ENCODE data around the gene C1QL1. TPM values are rescaled to one million over a fixed set of nuclear protein-coding genes. Genes with fewer than 3 reads are reported as not detected.

Gene C1QL1
- total RNA-seq, 1 experiment from 2014 or later, result 8.6 TPM

- DNase-seq (ENCODE audit: low spot score), result no peak
- no peak overlapping the region for H3K27ac ChIP-seq (ENCODE audit: low read depth, low read length, poor library complexity, severe bottlenecking)
- CTCF ChIA-PET, result no interaction called here
- POLR2A ChIA-PET (ENCODE audit: low non-redundant PET), result no interaction called here
- H3K4me3 ChIP-seq (ENCODE audit: low read depth, low read length, poor library complexity, severe bottlenecking), result no peak overlapping the region
- H3K36me3 ChIP-seq (ENCODE audit: insufficient read depth, low read length, poor library complexity, severe bottlenecking), result no peaks in the 10 kb centered on the region
- H3K4me1 ChIP-seq (ENCODE audit: insufficient read depth, low read length, poor library complexity, severe bottlenecking), result no peaks in the 10 kb centered on the region
- intact Hi-C loops (cut with micrococcal nuclease; ENCODE audit: unreplicated experiment), result no loop called here
- no TSS peak for BruUV-seq (replicated peaks)
- no peaks in the 10 kb centered on the region for H3K27me3 ChIP-seq (replicated peaks; ENCODE audit: insufficient read depth, low read depth, low read length, poor library complexity)
- no peaks in the 10 kb centered on the region for H3K9me3 ChIP-seq (ENCODE audit: low read depth, low read length, poor library complexity, severe bottlenecking)
- TF ChIP-seq, protein P1, sequence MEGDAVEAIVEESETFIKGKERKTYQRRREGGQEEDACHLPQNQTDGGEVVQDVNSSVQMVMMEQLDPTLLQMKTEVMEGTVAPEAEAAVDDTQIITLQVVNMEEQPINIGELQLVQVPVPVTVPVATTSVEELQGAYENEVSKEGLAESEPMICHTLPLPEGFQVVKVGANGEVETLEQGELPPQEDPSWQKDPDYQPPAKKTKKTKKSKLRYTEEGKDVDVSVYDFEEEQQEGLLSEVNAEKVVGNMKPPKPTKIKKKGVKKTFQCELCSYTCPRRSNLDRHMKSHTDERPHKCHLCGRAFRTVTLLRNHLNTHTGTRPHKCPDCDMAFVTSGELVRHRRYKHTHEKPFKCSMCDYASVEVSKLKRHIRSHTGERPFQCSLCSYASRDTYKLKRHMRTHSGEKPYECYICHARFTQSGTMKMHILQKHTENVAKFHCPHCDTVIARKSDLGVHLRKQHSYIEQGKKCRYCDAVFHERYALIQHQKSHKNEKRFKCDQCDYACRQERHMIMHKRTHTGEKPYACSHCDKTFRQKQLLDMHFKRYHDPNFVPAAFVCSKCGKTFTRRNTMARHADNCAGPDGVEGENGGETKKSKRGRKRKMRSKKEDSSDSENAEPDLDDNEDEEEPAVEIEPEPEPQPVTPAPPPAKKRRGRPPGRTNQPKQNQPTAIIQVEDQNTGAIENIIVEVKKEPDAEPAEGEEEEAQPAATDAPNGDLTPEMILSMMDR (conservative IDR thresholded peaks at IDR 0.05; ENCODE audit: low read depth, low read length), result no peak
- no peak for TF ChIP-seq EZH2 (IDR thresholded peaks at IDR 0.05; ENCODE audit: borderline replicate concordance, low read depth, low read length, poor library complexity, severe bottlenecking)
These were observed 57.6 kb downstream of the C1QL1 start for GRCh38 chr17:44910231-44911106.

Small RNA genes within 50 kb of the gene (microRNA-seq; reads per million reads assigned to microRNA genes)
- gene MIR6783, result 8.1 reads per million, percentile 24 among the genes with 10 or more reads in this experiment

Other genes with a start within 250 kb of the C1QL1 start
- 0.17 and 0.59 TPM in 2 replicates for gene ADAM11, start 209.3 kb downstream of the C1QL1 start, total RNA-seq (2021)
- 31.6 and 39.0 TPM in 2 replicates for gene GJC1, start 138.0 kb downstream of the C1QL1 start, total RNA-seq (2021)
- gene HIGD1B, start 120.4 kb downstream of the C1QL1 start, total RNA-seq (2021), result not detected in 2 replicates
- gene EFTUD2, start 68.9 kb downstream of the C1QL1 start, total RNA-seq (2021), result 133 and 144 TPM in 2 replicates
- gene GFAP, start 52.8 kb downstream of the C1QL1 start, total RNA-seq (2021), result not detected in 2 replicates
- gene KIF18B, start 20.5 kb downstream of the C1QL1 start, total RNA-seq (2021), result 49.4 and 54.3 TPM in 2 replicates
- gene DCAKD, start 83.3 kb upstream of the C1QL1 start, total RNA-seq (2021), result 19.1 and 21.8 TPM in 2 replicates
- gene NMT1, start 93.0 kb upstream of the C1QL1 start, total RNA-seq (2021), result 108 and 118 TPM in 2 replicates
- 12.0 and 18.5 TPM in 2 replicates for gene PLCD3, start 164.2 kb upstream of the C1QL1 start, total RNA-seq (2021)
- 1.4 and 4.2 TPM in 2 replicates for gene ACBD4, start 167.4 kb upstream of the C1QL1 start, total RNA-seq (2021)
- gene HEXIM1, start 180.2 kb upstream of the C1QL1 start, total RNA-seq (2021), result 21.2 and 22.1 TPM in 2 replicates
- gene HEXIM2, start 193.6 kb upstream of the C1QL1 start, total RNA-seq (2021), result 4.6 and 4.8 TPM in 2 replicates

Data from A673 (cell line).